HepG2 (cell line): ENCODE results near the gene DNAJC15. TPM values are rescaled to one million over a fixed set of nuclear protein-coding genes. Genes with fewer than 3 reads are reported as not detected.

Experiments
- ATAC-seq: fragments of 200-7000 bp; cut with Tn5 transposase; 3 replicates; pipeline ENCODE4 v1.9.1; 2020; ENCODE audit warnings: mild to moderate bottlenecking, moderate library complexity
- BruUV-seq: library from RNA; stranded (reverse); fragments of 400-500 nt; replicated peaks from 2 replicates; lab custom pipeline; 2021; lab: Mats Ljungman, UMichigan
- CTCF ChIA-PET: fragments of 300-600 bp; formaldehyde crosslinking; extraction: SDS; loops from one replicate; lab custom pipeline; 2021; ENCODE audit warnings: low total read pairs, inconsistent platforms, low intra/inter-chr PET ratio; lab: Yijun Ruan, JAX
- POLR2A ChIA-PET: fragments of 350-600 bp; sonication (Branson Sonifier 250); formaldehyde crosslinking; loops from one replicate; lab custom pipeline; 2020; ENCODE audit warnings: antibody characterized with exemption, inconsistent platforms; lab: Yijun Ruan, JAX
- DNase-seq: peaks from one replicate; pipeline ENCODE4 v3.0.0-alpha.2; 2015; ENCODE audit warnings: low spot score
- FAIRE-seq: peaks from 3 replicates; lab custom pipeline; 2011; peaks lifted over from hg19 to GRCh38; lab: Jason Lieb, UNC
- H2AFZ ChIP-seq: one replicate; pipeline ENCODE4 v1.6.1; 2011; ENCODE audit warnings: low read length, inconsistent platforms
- H3K27ac ChIP-seq: fragments of 300-600 bp; 3 replicates; pipeline ENCODE4 v1.8.0; 2011; ENCODE audit warnings: mixed run types, mild to moderate bottlenecking, mixed read lengths, low read length, inconsistent platforms; ENCODE audit not compliant: insufficient read depth; ENCODE audit errors: extremely low read length
- H3K27me3 ChIP-seq, 2 experiments: fragments of 200-600 bp in 1 of 2; 2 replicates in 1 of 2; 3 replicates in 1 of 2; pipeline versions ENCODE4 v1.6.0 to v1.8.0; 2011; ENCODE audit warnings: low read length in 2 of 2, mild to moderate bottlenecking in 2 of 2, moderate library complexity in 2 of 2, inconsistent platforms in 1 of 2; ENCODE audit not compliant: insufficient read depth in 2 of 2, control insufficient read depth in 1 of 2
- H3K36me3 ChIP-seq, 2 experiments: fragments of 200-600 bp in 1 of 2; replicated peaks in 1 of 2; 2 replicates in 1 of 2; 3 replicates in 1 of 2; pipeline versions ENCODE4 v1.5.1 to v1.8.0; 2011; ENCODE audit warnings: low read length in 2 of 2, inconsistent platforms in 1 of 2; ENCODE audit not compliant: insufficient read depth in 2 of 2, control insufficient read depth in 1 of 2
- H3K4me1 ChIP-seq: 2 replicates; pipeline ENCODE4 v1.5.1; 2012; ENCODE audit warnings: low read length, inconsistent platforms; ENCODE audit not compliant: insufficient read depth
- H3K4me2 ChIP-seq: 2 replicates; pipeline ENCODE4 v1.6.0; 2011; ENCODE audit warnings: low read depth, low read length, inconsistent platforms
- H3K4me3 ChIP-seq, 3 experiments: fragments of 200-600 bp in 1 of 3; sonication (generic), shearing (Covaris generic) in 1 of 3; replicated peaks in 1 of 3; 2 replicates each; pipeline ENCODE4 v1.5.1; 2011 to 2016; ENCODE audit warnings: low read length in 3 of 3, inconsistent platforms in 2 of 3, low read depth in 2 of 3, mild to moderate bottlenecking in 2 of 3, control low read depth in 1 of 3, mixed read lengths in 1 of 3; ENCODE audit not compliant: insufficient read depth in 1 of 3
- H3K79me2 ChIP-seq: one replicate; pipeline ENCODE4 v1.6.1; 2011; ENCODE audit warnings: low read length, inconsistent platforms; ENCODE audit not compliant: insufficient read depth
- H3K9ac ChIP-seq: 2 replicates; pipeline ENCODE4 v1.6.0; 2011; ENCODE audit warnings: mild to moderate bottlenecking, low read depth, low read length, inconsistent platforms; ENCODE audit not compliant: insufficient read depth
- H3K9me3 ChIP-seq: 2 replicates; pipeline ENCODE4 v1.5.1; 2012; ENCODE audit warnings: mild to moderate bottlenecking, low read length
- H4K20me1 ChIP-seq: 2 replicates; pipeline ENCODE4 v1.6.0; 2011; ENCODE audit warnings: inconsistent platforms, mild to moderate bottlenecking, low read length, moderate library complexity; ENCODE audit not compliant: insufficient read depth
- MAFF ChIP-seq: IDR thresholded peaks from 2 replicates; pipeline ENCODE4 v1.6.1; 2011; ENCODE audit warnings: low read depth, low read length, improper control_type of control experiment
- MAFK ChIP-seq, 2 experiments: IDR thresholded peaks in 1 of 2; conservative IDR thresholded peaks in 1 of 2; 2 replicates each; pipeline ENCODE4 v1.6.1; 2011; ENCODE audit warnings: improper control_type of control experiment in 2 of 2, low read length in 2 of 2
- RBM22 ChIP-seq: fragments of 200-400 bp; formaldehyde crosslinking; optimal IDR thresholded peaks from 2 replicates; pipeline ENCODE3; 2017; ENCODE audit warnings: mild to moderate bottlenecking, low read length, moderate library complexity
- SMC3 ChIP-seq: IDR thresholded peaks from 2 replicates; pipeline ENCODE4 v1.6.1; 2011; ENCODE audit warnings: low read length, improper control_type of control experiment
- SRSF4 ChIP-seq: fragments of 200-400 bp; formaldehyde crosslinking; IDR thresholded peaks from one replicate; pipeline ENCODE4 v1.6.1; 2018; ENCODE audit warnings: mild to moderate bottlenecking, low read depth, low read length, moderate library complexity; ENCODE audit not compliant: poor library complexity, severe bottlenecking
- ZNF138 ChIP-seq: sonication (generic); formaldehyde crosslinking; IDR thresholded peaks from 2 replicates; pipeline ENCODE4 v1.5.0; 2020; ENCODE audit warnings: mild to moderate bottlenecking, low read depth, missing genetic modification reagents
- ZNF569 ChIP-seq: sonication (generic); formaldehyde crosslinking; IDR thresholded peaks from 2 replicates; pipeline ENCODE4 v1.5.0; 2020; ENCODE audit warnings: mild to moderate bottlenecking, missing genetic modification reagents, moderate library complexity, borderline replicate concordance
- WGBS: methylation state at CpG from one replicate; pipeline ENCODE4 v1.1.6; 2017; ENCODE audit warnings: low lambda C conversion rate; 5-methylcytosine and 5-hydroxymethylcytosine counted together
- in situ Hi-C: cut with HindIII; loops from 2 replicates; pipeline ENCODE4 v1.10.0; 2017; ENCODE audit warnings: low pct_unique_long_range_greater_than_20kb; ENCODE audit not compliant: extremely low pct_ligation_motif_present
- intact Hi-C: fragments of 100-400 bp; cut with micrococcal nuclease; formaldehyde crosslinking; loops from one replicate; pipeline ENCODE4 v1.10.0; 2022; ENCODE audit not compliant: unreplicated experiment
- polyA plus RNA-seq, 8 experiments: library from polyadenylated mRNA; depleted of rRNA in 3 of 8; stranded (reverse) in 7 of 8; unstranded in 1 of 8; fragments of >200 nt; fragmentation: Illumina TruSeq in 4 of 8; extraction: Trizol in 4 of 8; gene quantifications; 2 replicates each; pipeline versions ENCODE4 v1.2.1 to v1.2.3, GENCODE V29; 2011 to 2016; ENCODE audit warnings: low read depth in 4 of 8, missing spikeins in 1 of 8, mixed read lengths in 1 of 8; ENCODE audit not compliant: insufficient read depth in 1 of 8
- total RNA-seq, 5 experiments: library from RNA; depleted of rRNA; stranded (reverse); fragments of >200 nt; fragmentation: Illumina TruSeq; extraction: Trizol; gene quantifications; 2 replicates each; pipeline ENCODE4 v1.2.3, GENCODE V29; 2016; ENCODE audit warnings: low read depth in 1 of 5

The DNAJC15 gene
- total and polyA plus RNA-seq, 2 of the 13 experiments (the other 11 are each of a cell fraction or from before 2014, with no cell fraction given) = 23.0 to 31.9 TPM

- BruUV-seq = no TSS peak
- peaks cover 0 to 10% of the 10 kb centered on the region in 2 experiments; a peak in 2 of 5 replicates for H3K36me3 ChIP-seq
- DNase-seq (no peak), ATAC-seq (no peak), FAIRE-seq (no peak)
- H3K9ac ChIP-seq = no peak overlapping the region
- peaks cover 10% of the 10 kb centered on the region for H3K4me1 ChIP-seq
- H2AFZ ChIP-seq = no peak overlapping the region
- no peak overlapping the region for H3K4me3 ChIP-seq
- POLR2A ChIA-PET = no interaction called here
- no peak overlapping the region for H3K27ac ChIP-seq
- H3K79me2 ChIP-seq = no peaks in the 10 kb centered on the region
- no peaks in the 10 kb centered on the region for H3K9me3 ChIP-seq
- no peak overlapping the region for H3K4me2 ChIP-seq
- CTCF ChIA-PET = no interaction called here
- H4K20me1 ChIP-seq = no peaks in the 10 kb centered on the region
- in situ Hi-C loops (no loop called here), intact Hi-C loops (no loop called here)
- H3K27me3 ChIP-seq = no peaks in the 10 kb centered on the region
- WGBS = 94% methylated on average over 2 of the region's 2 CpGs
- TF ChIP-seq MAFF (peak; percentile 64; the same call in 1 of the 2 replicates), MAFK (conservative IDR thresholded peaks at IDR 0.05 in 1 of 2, IDR thresholded peaks at IDR 0.05 in 1 of 2; ENCODE audit: low read length in 2 of 2) (peak; percentile 55 to 68), ZNF569 (CRISPR knock-in tag) (no peak)
These were observed 87.3 kb downstream of the DNAJC15 start for GRCh38 chr13:43110658-43111057.

- DNase-seq (no peak), FAIRE-seq (no peak), ATAC-seq (no peak)
- H3K27me3 ChIP-seq = no peaks in the 10 kb centered on the region
- in situ Hi-C loops (no loop called here), intact Hi-C loops (no loop called here)
- TF ChIP-seq ZNF138 = no peak
- peak; percentile 61 for TF ChIP-seq RBM22
- TF ChIP-seq SRSF4 = no peak
- TF ChIP-seq SMC3 = no peak
- no TSS peak for BruUV-seq
- H2AFZ ChIP-seq = no peak overlapping the region
- no peak overlapping the region for H3K4me3 ChIP-seq
- H3K4me2 ChIP-seq = no peak overlapping the region
- H3K27ac ChIP-seq = no peak overlapping the region
- no peaks in the 10 kb centered on the region for H3K79me2 ChIP-seq
- ChIA-PET CTCF (no interaction called here), POLR2A (no interaction called here)
- 94% methylated on average over 7 of the region's 7 CpGs for WGBS
- peaks cover 10% of the 10 kb centered on the region for H3K4me1 ChIP-seq
- no peak overlapping the region for H3K9ac ChIP-seq
- H4K20me1 ChIP-seq = no peaks in the 10 kb centered on the region
- H3K36me3 ChIP-seq = peaks cover 0 to 10% of the 10 kb centered on the region in 2 experiments; a peak in 2 of 5 replicates
- no peaks in the 10 kb centered on the region for H3K9me3 ChIP-seq
These were observed 88.4 kb downstream of the DNAJC15 start for GRCh38 chr13:43111559-43112400.
